Ascending aorta (tissue), 2 donors: ENCODE results near the gene RNF217. TPM values are rescaled to one million over a fixed set of nuclear protein-coding genes. Genes with fewer than 3 reads are reported as not detected.

ENCODE experiments used
- DNase-seq, 2 donors: peaks; one replicate each; pipeline ENCODE4 v3.0.0-alpha.2; 2019; ENCODE audit warnings: low spot score in 2 of 2
- H3K27ac ChIP-seq, 2 donors: fragments of 200-600 bp; sonication (generic); one replicate each; pipeline ENCODE4 v1.5.1; 2016 to 2017; ENCODE audit warnings: mild to moderate bottlenecking in 1 of 2
- H3K27me3 ChIP-seq: fragments of 200-600 bp; sonication (generic); one replicate; pipeline ENCODE4 v1.5.1; 2017
- H3K36me3 ChIP-seq, 2 donors: fragments of 200-600 bp; sonication (generic); one replicate each; pipeline ENCODE4 v1.5.1; 2016
- H3K4me1 ChIP-seq, 2 donors: fragments of 200-600 bp; sonication (generic); one replicate each; pipeline ENCODE4 v1.5.1; 2016 to 2017; ENCODE audit warnings: mild to moderate bottlenecking in 1 of 2
- H3K4me3 ChIP-seq, 2 donors: fragments of 200-600 bp; sonication (generic); one replicate each; pipeline ENCODE4 v1.5.1; 2016 to 2017; ENCODE audit warnings: mild to moderate bottlenecking in 1 of 2
- H3K9me3 ChIP-seq, 2 donors: fragments of 200-600 bp; sonication (generic); one replicate each; pipeline ENCODE4 v1.5.1; 2016
- intact Hi-C: fragments of 100-400 bp; cut with DNase I; formaldehyde crosslinking; loops from one replicate; pipeline ENCODE4 v1.15.1; 2023
- total RNA-seq: library from RNA; depleted of rRNA; stranded (reverse); fragments of >200 nt; gene quantifications from one replicate; pipeline ENCODE4 v1.1.0, GENCODE V29; 2016
- TF ChIP-seq, protein P1 (sequence below), 3 experiments: fragments of 200-600 bp in 2 of 3; fragments of 450-650 bp in 1 of 3; sonication (generic) in 2 of 3; IDR thresholded peaks; one replicate each; pipeline ENCODE4 v1.5.1; 2016 to 2019; ENCODE audit warnings: antibody characterized with exemption in 3 of 3, mild to moderate bottlenecking in 1 of 3, moderate library complexity in 1 of 3

Gene RNF217
- total RNA-seq, 1 donor from 2014 or later, result 7.3 TPM

DNA sequence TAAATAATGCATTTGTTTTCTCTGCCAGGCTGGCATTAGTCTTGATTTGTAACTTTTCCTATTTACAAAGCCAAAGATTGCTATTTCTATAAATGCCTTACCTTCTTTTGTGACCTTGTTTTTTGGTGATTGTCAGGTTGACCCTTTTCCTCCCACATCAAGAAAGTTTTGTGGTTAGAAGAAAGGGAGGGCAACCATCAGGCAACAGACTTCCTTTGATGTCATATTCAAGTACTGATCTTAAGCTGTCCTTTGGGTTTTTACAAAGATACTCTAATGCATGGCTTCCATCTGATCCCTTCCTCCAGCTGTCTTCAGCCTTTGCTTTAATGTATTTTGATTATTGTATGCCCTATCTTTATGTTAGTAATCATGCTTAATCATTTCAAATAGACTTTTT is 23.9 kb downstream of the RNF217 start:
- Histone ChIP-seq H3K4me1 (peaks cover 3 to 17% of the 10 kb centered on the region in 2 donors), H3K4me3 (no peak overlapping the region), H3K9me3 (no peaks in the 10 kb centered on the region), H3K27ac (no peak overlapping the region), H3K27me3 (no peaks in the 10 kb centered on the region), H3K36me3 (peaks cover 0 to 3% of the 10 kb centered on the region in 2 donors)
- intact Hi-C loops, result no loop called here
- no peak for DNase-seq
- TF ChIP-seq, protein P1, sequence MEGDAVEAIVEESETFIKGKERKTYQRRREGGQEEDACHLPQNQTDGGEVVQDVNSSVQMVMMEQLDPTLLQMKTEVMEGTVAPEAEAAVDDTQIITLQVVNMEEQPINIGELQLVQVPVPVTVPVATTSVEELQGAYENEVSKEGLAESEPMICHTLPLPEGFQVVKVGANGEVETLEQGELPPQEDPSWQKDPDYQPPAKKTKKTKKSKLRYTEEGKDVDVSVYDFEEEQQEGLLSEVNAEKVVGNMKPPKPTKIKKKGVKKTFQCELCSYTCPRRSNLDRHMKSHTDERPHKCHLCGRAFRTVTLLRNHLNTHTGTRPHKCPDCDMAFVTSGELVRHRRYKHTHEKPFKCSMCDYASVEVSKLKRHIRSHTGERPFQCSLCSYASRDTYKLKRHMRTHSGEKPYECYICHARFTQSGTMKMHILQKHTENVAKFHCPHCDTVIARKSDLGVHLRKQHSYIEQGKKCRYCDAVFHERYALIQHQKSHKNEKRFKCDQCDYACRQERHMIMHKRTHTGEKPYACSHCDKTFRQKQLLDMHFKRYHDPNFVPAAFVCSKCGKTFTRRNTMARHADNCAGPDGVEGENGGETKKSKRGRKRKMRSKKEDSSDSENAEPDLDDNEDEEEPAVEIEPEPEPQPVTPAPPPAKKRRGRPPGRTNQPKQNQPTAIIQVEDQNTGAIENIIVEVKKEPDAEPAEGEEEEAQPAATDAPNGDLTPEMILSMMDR (IDR thresholded peaks at IDR 0.05), result no peak

DNA sequence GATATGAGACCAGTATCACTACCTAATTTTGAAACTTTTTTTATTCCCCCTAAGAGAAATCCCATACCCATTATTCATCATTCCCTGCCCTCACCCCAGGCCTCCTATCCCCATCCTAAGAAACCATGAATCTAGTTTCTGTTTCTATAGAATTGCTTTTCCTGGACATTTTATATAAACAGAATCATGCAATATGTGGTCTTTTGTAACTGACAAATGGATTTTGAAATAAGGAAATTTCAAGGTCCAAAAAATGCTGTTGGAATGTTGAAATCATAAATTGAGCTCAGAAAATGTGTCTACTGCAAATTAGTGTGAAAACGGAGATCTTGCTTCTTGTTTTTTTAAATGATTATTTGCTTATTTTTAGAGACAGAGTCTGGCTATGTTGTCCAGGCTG is 25.1 kb downstream of the RNF217 start:
- peaks cover 0 to 3% of the 10 kb centered on the region in 2 donors for H3K36me3 ChIP-seq
- intact Hi-C loops, result no loop called here
- no peak overlapping the region for H3K4me3 ChIP-seq
- TF ChIP-seq, protein P1 (IDR thresholded peaks at IDR 0.05), result no peak
- H3K27me3 ChIP-seq, result no peaks in the 10 kb centered on the region
- DNase-seq, result no peak
- no peaks in the 10 kb centered on the region for H3K9me3 ChIP-seq
- H3K4me1 ChIP-seq, result peaks cover 3 to 19% of the 10 kb centered on the region in 2 donors
- no peak overlapping the region for H3K27ac ChIP-seq

DNA sequence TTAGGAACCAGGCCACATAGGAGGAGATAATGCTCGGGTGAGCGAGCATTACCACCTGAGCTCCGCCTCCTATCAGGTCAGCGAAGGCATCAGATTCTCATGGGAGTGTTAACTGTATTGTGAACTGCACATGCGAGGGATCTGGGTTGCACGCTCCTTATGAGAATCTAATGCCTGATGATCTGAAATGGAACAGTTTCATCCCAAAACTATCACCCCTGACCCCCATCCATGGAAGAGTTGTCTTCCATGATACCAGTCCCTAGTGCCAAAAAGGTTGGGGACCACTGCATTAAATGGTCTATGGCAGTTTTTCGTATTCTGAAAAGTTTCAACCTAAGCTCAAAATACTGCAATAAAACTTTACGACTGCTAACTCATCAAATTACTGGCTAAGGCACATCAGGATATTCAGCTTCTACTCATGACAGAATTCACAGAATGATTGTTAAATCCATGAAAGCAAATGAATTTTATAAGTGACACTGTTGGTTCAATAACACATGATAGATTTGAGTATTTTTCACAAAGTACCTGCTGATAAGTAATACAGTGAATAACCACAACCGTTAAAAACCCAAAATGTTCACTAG is 25.9 kb downstream of the RNF217 start:
- TF ChIP-seq, protein P1 (IDR thresholded peaks at IDR 0.05), result no peak
- Histone ChIP-seq H3K27ac (no peak overlapping the region), H3K27me3 (no peaks in the 10 kb centered on the region), H3K4me3 (no peak overlapping the region), H3K36me3 (peaks cover 0 to 3% of the 10 kb centered on the region in 2 donors), H3K9me3 (no peaks in the 10 kb centered on the region), H3K4me1 (peaks cover 3 to 19% of the 10 kb centered on the region in 2 donors)
- DNase-seq, result no peak
- intact Hi-C loops, result no loop called here

DNA sequence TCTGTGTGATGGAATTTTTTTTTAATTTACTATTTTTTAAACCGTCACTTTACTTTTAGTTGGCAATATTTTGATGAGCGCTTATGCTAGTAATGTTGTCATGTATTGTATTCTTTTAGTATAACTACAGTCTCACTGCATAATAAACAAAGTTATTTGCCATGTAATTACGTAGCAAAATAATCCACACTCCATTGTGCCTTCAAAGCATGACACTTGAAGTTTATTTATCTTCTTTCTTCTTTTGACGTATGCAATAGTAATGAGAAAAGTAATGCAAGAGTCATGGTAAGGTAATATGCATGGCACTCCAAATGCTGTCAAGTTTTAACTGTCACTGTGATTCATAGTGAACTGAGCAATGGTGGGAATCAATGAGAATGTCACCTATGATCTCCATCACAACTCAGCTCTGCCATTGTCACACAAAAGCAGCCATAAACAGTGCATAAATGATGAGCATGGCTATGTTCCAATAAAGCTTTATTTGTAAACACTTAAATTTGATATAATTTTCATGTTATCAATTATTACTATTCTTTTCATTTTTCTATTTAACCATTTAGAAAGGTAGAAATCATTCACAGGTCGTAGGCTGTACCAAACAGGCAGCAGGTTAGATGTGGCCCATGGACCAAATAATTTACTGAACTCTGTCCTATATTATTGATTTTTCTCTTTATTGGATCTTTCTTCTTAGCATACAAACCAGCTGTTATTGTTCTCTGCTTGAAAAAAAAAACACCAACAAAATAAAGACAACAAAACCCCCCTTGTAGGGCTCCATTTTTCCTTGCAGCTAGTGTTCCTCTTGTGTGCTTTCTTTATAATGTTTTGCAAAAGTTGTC is 27.1 kb downstream of the RNF217 start:
- intact Hi-C loops, result no loop called here
- Histone ChIP-seq H3K36me3 (peaks cover 0 to 3% of the 10 kb centered on the region in 2 donors), H3K27me3 (no peaks in the 10 kb centered on the region), H3K4me1 (peaks cover 0 to 9% of the 10 kb centered on the region in 2 donors), H3K4me3 (no peak overlapping the region), H3K27ac (no peak overlapping the region), H3K9me3 (no peaks in the 10 kb centered on the region)
- no peak for DNase-seq
- TF ChIP-seq, protein P1 (IDR thresholded peaks at IDR 0.05), result no peak

DNA sequence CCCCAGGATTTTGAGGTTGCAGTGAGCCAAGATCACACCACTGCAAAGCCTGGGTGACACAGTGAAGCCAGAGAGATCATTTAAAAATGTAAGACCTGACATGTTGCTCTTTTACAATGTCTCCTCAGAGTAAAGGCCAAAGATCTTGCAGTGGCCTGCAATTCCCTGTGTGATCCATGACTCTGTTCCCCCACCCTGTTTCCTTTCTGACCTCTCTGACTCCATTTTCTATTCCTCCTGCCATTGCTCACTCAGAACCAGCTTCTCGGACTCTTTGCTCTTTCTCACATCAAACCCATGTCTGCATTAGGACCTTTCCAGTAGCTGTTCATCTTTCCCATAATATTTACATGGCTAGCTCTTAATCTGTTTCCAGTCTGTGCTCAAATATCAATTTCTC is 28.8 kb downstream of the RNF217 start:
- intact Hi-C loops, result loop anchor here (5.0 kb wide), 1 partner anchor 339 kb away; no protein-coding TSS in a partner anchor
- no peak overlapping the region for H3K27ac ChIP-seq
- no peak for DNase-seq
- no peaks in the 10 kb centered on the region for H3K27me3 ChIP-seq
- TF ChIP-seq, protein P1 (IDR thresholded peaks at IDR 0.05), result no peak
- peaks cover 0 to 5% of the 10 kb centered on the region in 2 donors for H3K4me1 ChIP-seq
- peaks cover 0 to 3% of the 10 kb centered on the region in 2 donors for H3K36me3 ChIP-seq
- no peak overlapping the region for H3K4me3 ChIP-seq
- H3K9me3 ChIP-seq, result no peaks in the 10 kb centered on the region
